IMR-90 (cell line): ENCODE results near the gene ZNF627. TPM values are rescaled to one million over a fixed set of nuclear protein-coding genes. Genes with fewer than 3 reads are reported as not detected.
A peak's percentile ranks its signal among the peaks of the same experiment; 100 is the strongest.

Source experiments
- ATAC-seq: fragments of 200-7000 bp; cut with Tn5 transposase; 2 replicates; pipeline ENCODE4 v1.9.1; 2020; ENCODE audit warnings: low read depth, mild to moderate bottlenecking, moderate library complexity
- BruUV-seq: library from RNA; stranded (reverse); fragments of 400-500 nt; replicated peaks from 2 replicates; lab custom pipeline; 2021; lab: Mats Ljungman, UMichigan
- CTCF ChIA-PET: fragments of 300-600 bp; formaldehyde crosslinking; extraction: SDS; loops from one replicate; lab custom pipeline; 2021; ENCODE audit warnings: antibody characterized with exemption; lab: Yijun Ruan, JAX
- POLR2A ChIA-PET: fragments of 300-600 bp; sonication (Branson Sonifier 250); formaldehyde crosslinking; loops from one replicate; lab custom pipeline; 2022; ENCODE audit warnings: antibody characterized with exemption; ENCODE audit not compliant: unreplicated experiment; lab: Charles Lee
- DNase-seq: peaks from one replicate; pipeline ENCODE4 v3.0.0; 2013
- H2AFZ ChIP-seq: replicated peaks from 2 replicates; pipeline ENCODE3; 2013; ENCODE audit warnings: low read length, mild to moderate bottlenecking; ENCODE audit not compliant: poor library complexity
- H2AK5ac ChIP-seq: 2 replicates; pipeline ENCODE4 v1.6.1; 2013; ENCODE audit warnings: low read depth, low read length, inconsistent platforms
- H2AK9ac ChIP-seq: replicated peaks from 2 replicates; pipeline ENCODE3; 2013; ENCODE audit warnings: mild to moderate bottlenecking, low read depth, low read length, moderate library complexity; ENCODE audit not compliant: poor library complexity
- H2BK120ac ChIP-seq: 2 replicates; pipeline ENCODE4 v1.6.1; 2013; ENCODE audit warnings: low read depth, low read length, inconsistent platforms
- H2BK15ac ChIP-seq: 3 replicates; pipeline ENCODE4 v1.6.1; 2013; ENCODE audit warnings: low read depth, low read length, inconsistent platforms
- H2BK20ac ChIP-seq: 2 replicates; pipeline ENCODE4 v1.6.1; 2013; ENCODE audit warnings: low read depth, mild to moderate bottlenecking, inconsistent platforms, low read length, moderate library complexity
- H2BK5ac ChIP-seq: 2 replicates; pipeline ENCODE4 v1.6.1; 2013; ENCODE audit warnings: mild to moderate bottlenecking, low read depth, low read length, inconsistent platforms; ENCODE audit not compliant: poor library complexity, severe bottlenecking
- H3K14ac ChIP-seq: replicated peaks from 2 replicates; pipeline ENCODE4 v1.6.1; 2013; ENCODE audit warnings: low read depth, low read length, inconsistent platforms
- H3K18ac ChIP-seq: 2 replicates; pipeline ENCODE4 v1.6.1; 2013; ENCODE audit warnings: low read depth, low read length, control low read depth
- H3K23ac ChIP-seq: 2 replicates; pipeline ENCODE4 v1.6.1; 2013; ENCODE audit warnings: low read depth, low read length, inconsistent platforms
- H3K27ac ChIP-seq: 2 replicates; pipeline ENCODE4 v1.5.1; 2013; ENCODE audit warnings: mild to moderate bottlenecking, control low read depth, low read length; ENCODE audit not compliant: insufficient read depth
- H3K27me3 ChIP-seq: 2 replicates; pipeline ENCODE4 v1.6.1; 2013; ENCODE audit warnings: low read length; ENCODE audit not compliant: control insufficient read depth, insufficient read depth
- H3K36me3 ChIP-seq: 2 replicates; pipeline ENCODE4 v1.6.1; 2013; ENCODE audit warnings: low read length, mixed read lengths; ENCODE audit not compliant: control insufficient read depth, insufficient read depth
- H3K4ac ChIP-seq: 2 replicates; pipeline ENCODE4 v1.6.1; 2013; ENCODE audit warnings: low read depth, low read length, inconsistent platforms
- H3K4me1 ChIP-seq: 2 replicates; pipeline ENCODE4 v1.6.1; 2013; ENCODE audit warnings: low read length, mixed read lengths; ENCODE audit not compliant: control insufficient read depth, insufficient read depth
- H3K4me2 ChIP-seq: 2 replicates; pipeline ENCODE4 v1.6.1; 2013; ENCODE audit warnings: low read depth, mild to moderate bottlenecking, control low read depth, low read length, moderate library complexity
- H3K4me3 ChIP-seq: 2 replicates; pipeline ENCODE4 v1.5.1; 2013; ENCODE audit warnings: low read depth, mild to moderate bottlenecking, control low read depth, low read length, moderate library complexity; ENCODE audit not compliant: insufficient read depth
- H3K56ac ChIP-seq: 2 replicates; pipeline ENCODE4 v1.6.1; 2013; ENCODE audit warnings: low read length, inconsistent platforms; ENCODE audit not compliant: insufficient read depth; ENCODE audit errors: extremely low read depth
- H3K79me1 ChIP-seq, 2 experiments: 2 replicates each; pipeline ENCODE4 v1.6.1; 2013; ENCODE audit warnings: low read length in 2 of 2, inconsistent platforms in 1 of 2, low read depth in 1 of 2
- H3K9ac ChIP-seq: 2 replicates; pipeline ENCODE4 v1.6.1; 2013; ENCODE audit warnings: low read depth, low read length, control low read depth
- H3K9me1 ChIP-seq: 2 replicates; pipeline ENCODE4 v1.6.1; 2013; ENCODE audit warnings: low read length, inconsistent platforms; ENCODE audit not compliant: insufficient read depth
- H3K9me3 ChIP-seq: 2 replicates; pipeline ENCODE4 v1.6.1; 2013; ENCODE audit warnings: low read length; ENCODE audit not compliant: control insufficient read depth, insufficient read depth
- H4K20me1 ChIP-seq: 2 replicates; pipeline ENCODE4 v1.6.1; 2013; ENCODE audit warnings: low read length, inconsistent platforms; ENCODE audit not compliant: insufficient read depth
- H4K5ac ChIP-seq: 2 replicates; pipeline ENCODE4 v1.6.1; 2013; ENCODE audit warnings: mild to moderate bottlenecking, low read depth, low read length, control low read depth
- H4K8ac ChIP-seq, 2 experiments: 2 replicates each; pipeline ENCODE4 v1.6.1; 2013; ENCODE audit warnings: low read depth in 2 of 2, low read length in 2 of 2, control low read depth in 1 of 2, inconsistent platforms in 1 of 2
- H4K91ac ChIP-seq: 2 replicates; pipeline ENCODE4 v1.6.1; 2013; ENCODE audit warnings: low read depth, low read length, inconsistent platforms; ENCODE audit not compliant: insufficient read depth
- BHLHE40 ChIP-seq: fragments of 150-350 bp; IDR thresholded peaks from 2 replicates; pipeline ENCODE4 v1.6.1; 2016; ENCODE audit warnings: mild to moderate bottlenecking, low read depth, low read length
- CHD1 ChIP-seq: IDR thresholded peaks from 2 replicates; pipeline ENCODE4 v1.6.1; 2012; ENCODE audit warnings: low read depth, low read length, improper control_type of control experiment
- RAD21 ChIP-seq: IDR thresholded peaks from 2 replicates; pipeline ENCODE4 v1.6.1; 2012; ENCODE audit warnings: low read length, improper control_type of control experiment
- SMC3 ChIP-seq: fragments of 150-350 bp; IDR thresholded peaks from 2 replicates; pipeline ENCODE4 v1.6.1; 2016; ENCODE audit warnings: low read depth, mild to moderate bottlenecking, antibody characterized with exemption, low read length, moderate library complexity
- USF2 ChIP-seq: fragments of 150-350 bp; IDR thresholded peaks from 2 replicates; pipeline ENCODE4 v1.6.1; 2017; ENCODE audit warnings: mild to moderate bottlenecking, antibody characterized with exemption, low read length, low read depth
- WGBS, 2 experiments: methylation state at CpG; one replicate each; pipeline versions ENCODE4 v1.1.5 to v1.1.7; 2013; ENCODE audit warnings: missing lambda C conversion rate in 2 of 2; ENCODE audit not compliant: insufficient read length in 1 of 2; ENCODE audit errors: extremely low coverage in 2 of 2; 5-methylcytosine and 5-hydroxymethylcytosine counted together
- dilution Hi-C: fragments of 300-500 bp; cut with HindIII; formaldehyde crosslinking; loops from one replicate; pipeline ENCODE4 v1.14.3; 2018; ENCODE audit warnings: low sequenced_read_pairs; ENCODE audit not compliant: unreplicated experiment
- in situ Hi-C: fragments of 300-500 bp; cut with MboI; formaldehyde crosslinking; loops from 3 replicates; pipeline ENCODE4 v1.14.3; 2019; ENCODE audit warnings: low sequenced_read_pairs, inconsistent platforms, mixed read lengths
- intact Hi-C: fragments of 100-400 bp; cut with micrococcal nuclease; formaldehyde crosslinking; loops from 2 replicates; pipeline ENCODE4 v1.10.0; 2022
- polyA plus RNA-seq, 3 experiments: library from polyadenylated mRNA; depleted of rRNA; stranded (reverse); fragments of >200 nt; gene quantifications; 2 replicates each; pipeline ENCODE4 v1.2.3, GENCODE V29; 2012; ENCODE audit warnings: low replicate concordance in 1 of 3
- total RNA-seq: library from RNA; depleted of rRNA; stranded (reverse); fragments of >200 nt; gene quantifications from 2 replicates; pipeline ENCODE4 v1.2.3, GENCODE V29; 2012
- TF ChIP-seq, protein P1 (sequence below): conservative IDR thresholded peaks from 2 replicates; pipeline ENCODE4 v1.5.1; 2012; ENCODE audit warnings: mild to moderate bottlenecking, low read depth, low read length, improper control_type of control experiment

ZNF627 gene
- total and polyA plus RNA-seq, 2 of the 4 experiments (the other 2 are of a cell fraction): 6.3 to 34.4 TPM

- H4K8ac ChIP-seq: no peak overlapping the region
- no peak overlapping the region for H3K9ac ChIP-seq
- H2BK15ac ChIP-seq: no peak overlapping the region
- H4K5ac ChIP-seq: no peak overlapping the region
- no peaks in the 10 kb centered on the region for H3K4me1 ChIP-seq
- no peak overlapping the region for H2AK9ac ChIP-seq
- H3K27ac ChIP-seq: no peak overlapping the region
- H3K14ac ChIP-seq: no peak overlapping the region
- no peak overlapping the region for H2BK20ac ChIP-seq
- peak overlapping the region; percentile 24; the same call in 1 of the 2 replicates for H3K4me2 ChIP-seq
- TF ChIP-seq RAD21: peak; percentile 81
- TF ChIP-seq BHLHE40: no peak
- peak; percentile 17; the same call in 1 of the 2 replicates for TF ChIP-seq USF2
- TF ChIP-seq SMC3: peak; percentile 66
- TF ChIP-seq, protein P1, sequence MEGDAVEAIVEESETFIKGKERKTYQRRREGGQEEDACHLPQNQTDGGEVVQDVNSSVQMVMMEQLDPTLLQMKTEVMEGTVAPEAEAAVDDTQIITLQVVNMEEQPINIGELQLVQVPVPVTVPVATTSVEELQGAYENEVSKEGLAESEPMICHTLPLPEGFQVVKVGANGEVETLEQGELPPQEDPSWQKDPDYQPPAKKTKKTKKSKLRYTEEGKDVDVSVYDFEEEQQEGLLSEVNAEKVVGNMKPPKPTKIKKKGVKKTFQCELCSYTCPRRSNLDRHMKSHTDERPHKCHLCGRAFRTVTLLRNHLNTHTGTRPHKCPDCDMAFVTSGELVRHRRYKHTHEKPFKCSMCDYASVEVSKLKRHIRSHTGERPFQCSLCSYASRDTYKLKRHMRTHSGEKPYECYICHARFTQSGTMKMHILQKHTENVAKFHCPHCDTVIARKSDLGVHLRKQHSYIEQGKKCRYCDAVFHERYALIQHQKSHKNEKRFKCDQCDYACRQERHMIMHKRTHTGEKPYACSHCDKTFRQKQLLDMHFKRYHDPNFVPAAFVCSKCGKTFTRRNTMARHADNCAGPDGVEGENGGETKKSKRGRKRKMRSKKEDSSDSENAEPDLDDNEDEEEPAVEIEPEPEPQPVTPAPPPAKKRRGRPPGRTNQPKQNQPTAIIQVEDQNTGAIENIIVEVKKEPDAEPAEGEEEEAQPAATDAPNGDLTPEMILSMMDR: peak; percentile 74
- no peak for TF ChIP-seq CHD1
- no peak overlapping the region for H3K4ac ChIP-seq
- no peak overlapping the region for H2BK120ac ChIP-seq
- no peaks in the 10 kb centered on the region for H3K27me3 ChIP-seq
- POLR2A ChIA-PET: no interaction called here
- dilution Hi-C loops (no loop called here), in situ Hi-C loops (no loop called here), intact Hi-C loops (loop anchor here (2.0 kb wide), 1 partner anchor 26 kb away; no protein-coding TSS in a partner anchor)
- H3K18ac ChIP-seq: no peak overlapping the region
- ATAC-seq: peak; percentile 58
- H4K20me1 ChIP-seq: peaks cover 28% of the 10 kb centered on the region
- no peak overlapping the region for H4K91ac ChIP-seq
- no peaks in the 10 kb centered on the region for H3K9me3 ChIP-seq
- CTCF ChIA-PET: interaction anchor here (0.9 to 1.0 kb wide), 2 partner anchors 12 to 140 kb away, joined by 3 read pairs; no protein-coding TSS in a partner anchor
- no peak overlapping the region for H3K23ac ChIP-seq
- no peak overlapping the region for H3K56ac ChIP-seq
- peaks cover 4% of the 10 kb centered on the region for H3K36me3 ChIP-seq
- H2BK5ac ChIP-seq: no peak overlapping the region
- DNase-seq: peak; percentile 84
- no TSS peak for BruUV-seq
- H2AFZ ChIP-seq: no peak overlapping the region
- peaks cover 8% of the 10 kb centered on the region; the same call in 1 of the 2 replicates for H3K9me1 ChIP-seq
- H2AK5ac ChIP-seq: 0 out of 2 replicates have a peak overlapping the region, but pooled peaks have one; percentile 1
- H3K79me1 ChIP-seq: peaks cover 6 to 40% of the 10 kb centered on the region in 2 experiments
- WGBS, 2 experiments: 30% methylated on average over 2 of the region's 9 CpGs; no CpG with 5 or more reads in 1 of the 2 experiments
- no peak overlapping the region for H3K4me3 ChIP-seq
Observed at GRCh38 chr19:11560404-11561051, 36.8 kb upstream of the ZNF627 start.
